CD4-positive, alpha-beta T cell treated with Interleukin-21 for 1 hour (primary cell): ENCODE measurements around the gene PCDHGA2.
A peak's percentile ranks its signal among the peaks of the same experiment; 100 is the strongest.
"Not testable (repeated sequence)": the region's sequence is repeated elsewhere in the genome, so short reads cannot be mapped to it uniquely, and the experiment has no call there.

Experiments
- DNase-seq: peaks from one replicate; pipeline ENCODE4 v3.0.0-alpha.2; 2020

PCDHGA2 gene

DNA sequence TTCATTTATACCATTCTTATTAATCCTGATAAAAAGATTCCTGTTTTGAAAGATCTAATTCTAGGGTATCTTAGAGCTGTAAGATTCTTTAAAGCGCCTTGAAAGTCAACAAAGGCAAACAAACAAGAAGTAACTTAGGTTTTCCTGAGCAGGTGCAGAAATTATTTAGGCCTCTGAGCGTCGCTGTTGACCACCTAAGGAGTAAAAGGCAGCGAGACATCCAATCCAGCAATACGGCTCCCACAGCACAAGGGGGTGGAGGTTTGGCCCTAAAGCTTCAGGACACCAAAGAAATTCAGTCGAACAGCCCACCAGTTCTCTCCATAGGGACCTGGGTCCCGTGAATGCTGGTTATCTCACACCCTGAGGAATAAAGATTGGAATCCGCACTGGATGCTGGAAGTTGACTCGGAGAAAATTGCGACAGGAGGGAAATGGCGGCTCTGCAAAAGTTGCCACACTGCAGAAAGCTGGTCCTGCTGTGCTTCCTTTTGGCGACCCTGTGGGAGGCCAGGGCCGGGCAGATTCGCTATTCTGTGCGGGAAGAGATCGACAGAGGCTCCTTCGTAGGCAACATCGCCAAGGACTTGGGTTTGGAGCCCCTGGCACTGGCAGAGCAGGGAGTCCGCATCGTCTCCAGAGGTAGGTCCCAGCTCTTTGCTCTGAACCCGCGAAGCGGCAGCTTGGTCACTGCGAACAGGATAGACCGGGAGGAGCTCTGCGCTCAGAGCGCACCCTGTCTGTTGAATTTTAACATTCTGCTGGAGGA lies at the start of gene PCDHGA2:
Gene PCDHGA2 (plus strand): TSS at position 223 of the 769 bp plus-strand sequence.
- DNase-seq = no peak

DNA sequence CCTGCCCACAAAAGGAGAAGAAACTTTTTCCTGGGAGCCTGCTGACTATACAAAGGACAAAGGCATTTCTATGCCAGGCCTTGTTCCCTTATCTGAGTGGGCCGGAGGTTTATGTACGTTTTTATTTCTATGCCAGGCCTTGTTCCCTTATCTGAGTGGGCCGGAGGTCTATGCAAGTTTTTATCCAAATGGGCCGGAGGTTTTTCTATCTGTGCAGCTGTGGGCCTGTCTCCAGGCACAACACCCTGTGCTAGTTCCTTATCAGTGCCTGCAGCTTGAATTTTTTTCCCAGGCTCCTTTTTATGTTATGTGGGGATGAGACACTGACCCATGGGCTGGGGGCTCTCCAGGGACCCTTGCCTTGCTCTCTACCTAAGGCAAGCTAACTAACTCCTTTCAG lies 40.2 kb upstream of the PCDHGA2 start:
- DNase-seq = no peak

DNA sequence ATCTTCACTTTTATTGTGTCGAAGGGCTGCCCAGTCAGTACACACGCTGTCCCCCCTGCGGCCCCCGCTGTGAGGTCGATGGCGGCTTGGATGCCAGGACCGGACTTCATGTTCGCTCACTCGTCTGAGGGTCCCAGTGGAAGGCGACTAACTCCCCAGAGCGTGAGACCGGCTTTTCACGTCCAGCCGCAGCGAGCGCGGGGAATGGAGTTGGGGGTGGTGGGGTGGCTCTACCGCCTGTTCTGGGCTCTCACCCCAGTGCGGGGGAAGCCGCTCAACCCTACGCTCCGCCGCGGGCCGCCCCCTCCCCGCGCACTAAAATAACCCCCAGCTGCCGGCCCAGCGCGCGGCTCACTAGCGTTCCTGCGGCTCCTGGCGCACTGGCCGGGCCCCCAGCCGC lies 34.8 kb upstream of the PCDHGA2 start, which contains the start of gene SLC25A2:
Gene SLC25A2 (minus strand): TSS at position 294 of the 400 bp plus-strand sequence. CDS start 184 bp downstream, at position 110.
- no peak for DNase-seq

DNA sequence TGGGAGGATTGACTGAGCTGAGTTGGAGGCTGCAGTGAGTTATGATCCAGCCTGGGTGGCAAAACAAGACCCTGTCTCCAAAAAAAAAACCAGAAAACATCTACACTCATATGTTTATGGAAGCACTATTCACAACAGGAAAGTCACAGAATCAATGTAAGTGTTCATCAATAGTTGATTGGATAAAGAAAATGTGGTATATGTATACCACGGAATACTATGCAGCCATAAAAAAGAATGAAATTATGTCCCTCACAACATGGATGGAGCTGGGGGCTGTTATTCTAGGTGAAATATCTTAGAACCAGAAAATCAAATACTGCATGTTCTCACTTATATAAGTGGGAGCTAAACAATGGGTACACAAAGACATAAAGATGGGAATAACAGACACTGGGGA lies 31.9 kb upstream of the PCDHGA2 start:
- DNase-seq = no peak

DNA sequence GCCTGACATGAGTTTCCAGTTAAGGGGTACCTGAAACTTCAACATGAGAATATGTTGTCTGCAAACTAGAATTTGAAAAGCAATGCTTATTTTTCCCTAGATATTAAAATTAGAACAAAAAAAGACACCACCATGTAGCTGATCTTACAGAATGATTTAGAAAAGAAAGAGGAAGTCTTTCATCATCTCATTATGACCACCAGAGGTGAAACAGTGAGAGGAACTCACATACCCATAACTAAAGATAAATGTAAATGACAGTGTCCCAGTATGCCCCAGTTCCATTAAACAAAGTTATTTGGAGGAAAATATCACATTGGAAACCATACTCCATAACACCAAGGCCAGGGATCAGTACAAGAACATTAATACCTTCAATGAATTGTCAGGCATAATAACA lies 24.8 kb upstream of the PCDHGA2 start:
- DNase-seq = no peak

DNA sequence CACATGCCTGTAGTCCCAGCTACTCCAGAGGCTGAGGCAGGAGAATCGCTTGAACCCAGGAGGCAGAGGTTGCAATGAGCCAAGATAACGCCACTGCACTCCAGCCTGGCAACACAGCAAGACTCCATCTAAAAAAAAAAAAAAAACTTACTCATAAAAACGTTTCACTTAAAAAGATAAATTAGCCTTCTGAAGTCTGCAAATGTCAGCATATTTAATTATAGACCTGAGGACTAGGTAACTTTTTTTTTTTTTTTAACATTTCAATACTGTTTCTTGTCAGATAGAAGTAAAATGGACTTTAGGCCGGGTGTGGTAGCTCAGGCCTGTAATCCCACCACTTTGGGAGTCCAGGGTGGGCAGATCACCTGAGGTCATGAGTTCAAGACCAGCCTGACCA lies 21.6 kb upstream of the PCDHGA2 start:
- DNase-seq = not testable (repeated sequence)

DNA sequence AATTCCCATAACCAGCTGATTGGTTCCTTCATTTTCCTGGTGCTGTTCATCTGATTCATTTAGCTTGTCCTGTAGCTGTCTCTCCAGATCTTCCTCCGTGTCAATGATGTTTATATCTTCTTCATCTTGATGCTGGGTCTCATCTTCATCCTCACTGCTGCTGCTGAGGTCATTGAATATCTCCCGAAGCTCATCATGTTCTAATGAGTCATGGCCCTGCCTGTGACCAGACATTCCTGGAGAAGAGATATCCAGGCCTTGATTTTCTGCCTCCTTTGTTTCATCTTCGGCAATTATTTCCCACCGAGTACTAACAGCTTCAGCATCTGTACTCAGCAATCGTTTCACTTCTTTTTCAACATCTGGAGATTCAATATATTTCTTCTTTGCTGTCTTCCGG lies 19.4 kb upstream of the PCDHGA2 start:
- no peak for DNase-seq

DNA sequence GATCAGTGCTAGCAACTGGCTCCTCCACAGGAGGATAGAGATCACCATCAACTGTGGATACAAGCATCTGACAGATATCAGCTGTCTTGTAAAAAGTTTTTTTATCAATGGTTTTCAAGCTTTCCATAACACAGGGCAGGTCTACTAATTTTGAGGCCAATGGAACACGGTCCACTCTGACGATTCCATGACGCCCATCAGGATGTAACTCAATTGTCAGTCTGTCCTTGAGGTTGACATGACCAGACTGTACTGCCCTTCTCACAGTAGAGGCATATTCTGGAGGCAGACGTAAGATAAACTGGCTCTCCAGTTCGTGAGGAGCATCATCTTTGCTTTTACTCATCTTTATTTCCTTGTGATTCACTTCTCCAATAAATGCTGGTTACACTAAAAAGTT lies 18.9 kb upstream of the PCDHGA2 start:
- DNase-seq = no peak

DNA sequence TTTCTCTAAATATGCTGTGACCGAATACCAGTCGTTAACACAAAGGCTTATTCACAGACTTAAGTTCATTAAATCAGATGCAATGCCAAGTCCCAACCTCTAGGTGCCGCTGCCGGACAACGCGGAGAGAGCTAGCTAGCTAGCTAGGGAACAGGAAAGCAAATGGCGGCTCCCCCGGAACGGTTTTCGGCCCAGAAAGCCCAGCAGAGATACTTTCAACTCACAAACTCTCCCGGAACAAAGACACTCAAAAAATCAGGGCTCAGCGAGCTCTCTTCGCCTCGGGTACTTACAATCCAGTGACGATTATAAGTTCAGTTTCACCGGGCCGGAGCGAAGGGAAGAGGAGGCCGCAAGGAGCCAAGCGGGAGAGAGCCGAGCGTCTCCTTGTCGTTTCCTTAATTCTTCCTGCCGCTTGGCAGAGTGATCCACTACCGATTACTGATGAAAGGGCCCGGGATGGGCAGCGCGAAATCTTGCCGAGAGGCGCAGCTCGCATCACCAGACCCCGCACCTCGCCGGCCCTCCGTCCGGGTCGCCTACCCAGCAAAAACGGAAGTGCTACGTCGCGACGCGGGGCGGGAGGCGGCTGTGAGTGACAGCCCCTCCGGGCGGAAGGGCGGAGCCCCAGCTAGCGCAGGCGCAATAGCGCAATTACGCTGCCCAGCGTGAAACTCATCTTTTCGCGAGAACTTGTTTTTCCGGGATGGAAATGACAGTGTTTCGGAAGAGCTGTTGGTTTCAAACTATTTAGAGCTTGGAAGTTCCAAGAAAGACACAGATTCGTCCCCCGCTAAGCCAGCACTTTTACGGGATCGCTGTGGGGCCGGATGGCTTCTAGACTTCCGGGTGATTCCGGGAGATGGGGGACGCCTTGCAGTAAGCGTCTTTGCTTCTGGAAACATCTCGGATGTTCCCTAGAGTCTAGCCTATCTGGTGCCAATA lies 18.1 kb upstream of the PCDHGA2 start, which contains the start of gene TAF7:
Gene TAF7 (minus strand): TSS at position 560 of the 945 bp plus-strand sequence. CDS start 740 bp downstream, outside the sequence.
- DNase-seq = peak; percentile 94

DNA sequence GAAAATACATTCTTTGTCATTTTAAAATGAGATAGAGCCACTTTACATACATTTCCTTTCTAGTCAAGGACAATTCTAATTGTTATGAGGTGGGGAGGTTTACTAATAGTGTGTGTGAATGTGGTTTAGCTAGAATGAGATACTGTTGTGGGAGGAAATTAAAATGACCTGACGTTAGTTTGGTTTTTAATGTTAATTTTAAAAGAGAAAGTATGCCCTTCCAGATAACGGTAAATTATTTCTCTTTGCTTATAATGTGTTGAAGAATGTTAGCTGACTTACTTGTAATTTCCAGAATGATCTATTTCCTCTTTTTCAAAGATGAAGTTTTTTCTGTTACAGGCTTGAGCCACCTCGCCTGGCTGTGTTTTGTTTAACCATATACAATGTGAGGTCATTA lies 16.3 kb upstream of the PCDHGA2 start:
- DNase-seq = no peak

DNA sequence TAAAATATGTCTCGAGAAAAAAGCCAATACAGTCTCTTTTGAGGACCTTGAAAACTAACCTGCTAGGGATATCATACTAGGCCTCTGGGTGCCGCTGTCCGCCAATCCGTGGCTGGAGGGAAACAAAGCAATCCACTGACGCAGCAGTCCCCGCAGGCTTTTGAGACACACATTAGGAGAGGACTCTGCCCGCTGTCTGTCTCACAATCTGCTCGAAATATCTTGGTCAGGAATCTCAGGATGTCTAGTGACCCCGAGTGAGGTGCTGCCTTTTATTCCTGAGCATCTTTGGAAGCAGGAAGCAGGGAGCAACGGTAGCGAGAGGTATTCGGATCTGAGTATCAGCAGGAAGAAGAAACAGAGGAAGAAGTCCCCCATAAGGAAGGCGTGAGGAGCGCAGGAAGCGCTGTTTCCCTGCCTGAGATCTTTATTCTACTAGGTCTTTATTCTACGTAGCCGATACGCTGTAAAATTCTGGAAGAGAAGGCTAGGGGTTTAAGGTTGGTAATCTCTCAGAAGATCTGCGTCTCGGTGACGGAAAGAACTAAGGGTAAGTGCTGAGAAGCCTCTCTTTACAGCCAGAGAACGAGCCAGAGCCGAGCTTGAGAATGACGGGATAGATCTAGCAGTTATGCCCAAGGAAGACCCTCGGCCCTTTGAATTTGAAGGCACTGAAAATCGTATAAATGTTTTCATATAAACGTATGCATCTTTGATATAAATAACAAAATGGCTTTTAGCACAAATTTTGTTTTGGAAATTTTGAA lies 12.3 kb upstream of the PCDHGA2 start:
- peak; percentile 75 for DNase-seq

DNA sequence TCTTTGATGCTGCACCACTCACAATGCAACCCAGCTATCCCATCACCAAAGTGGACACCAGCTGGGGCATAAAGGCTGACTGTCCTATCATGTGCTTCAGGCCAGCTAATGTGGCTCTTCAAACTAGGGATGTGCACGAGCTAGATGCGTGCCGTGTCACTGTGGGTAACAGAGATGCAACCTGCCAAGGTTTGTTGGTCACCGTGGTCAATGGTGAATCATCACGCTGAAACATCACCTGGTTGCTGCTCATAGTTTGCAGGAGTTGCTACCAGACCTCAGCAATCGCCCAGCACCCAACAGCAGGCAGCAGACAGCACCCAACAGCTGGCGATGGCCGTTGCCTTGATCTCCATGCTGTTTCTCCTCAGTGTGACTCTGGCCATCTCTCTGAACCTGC lies 10.3 kb upstream of the PCDHGA2 start:
- DNase-seq = no peak

DNA sequence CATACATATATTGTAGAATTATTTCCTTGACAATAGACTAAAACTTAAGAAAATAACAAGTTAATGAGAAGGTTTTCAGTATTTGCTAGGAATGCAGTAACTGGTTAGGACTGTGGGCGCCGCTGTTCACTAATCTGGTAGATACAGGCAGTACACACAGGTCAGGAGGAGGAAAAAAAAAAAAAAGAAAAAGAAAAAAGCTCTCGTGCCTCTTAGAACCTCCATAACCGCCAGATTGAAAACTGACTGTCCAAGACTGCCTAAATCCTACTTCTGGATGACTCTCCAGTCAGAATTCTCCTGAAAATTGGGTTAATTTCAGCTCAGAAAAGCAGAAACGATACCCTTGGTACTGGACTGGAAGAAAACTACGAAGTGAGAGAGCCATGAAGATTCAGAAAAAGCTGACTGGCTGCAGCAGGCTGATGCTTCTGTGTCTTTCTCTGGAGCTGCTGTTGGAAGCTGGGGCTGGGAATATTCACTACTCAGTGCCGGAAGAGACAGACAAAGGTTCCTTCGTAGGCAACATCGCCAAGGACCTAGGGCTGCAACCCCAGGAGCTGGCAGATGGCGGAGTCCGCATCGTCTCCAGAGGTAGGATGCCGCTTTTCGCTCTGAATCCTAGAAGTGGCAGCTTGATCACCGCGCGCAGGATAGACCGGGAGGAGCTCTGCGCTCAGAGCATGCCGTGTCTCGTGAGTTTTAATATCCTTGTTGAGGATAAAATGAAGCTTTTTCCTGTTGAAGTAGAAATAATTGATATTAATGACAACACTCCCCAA lies 8.1 kb upstream of the PCDHGA2 start, which contains the start of gene PCDHGA1:
Gene PCDHGA1 (plus strand): TSS at position 216 of the 782 bp plus-strand sequence.
- DNase-seq = peak; percentile 37

DNA sequence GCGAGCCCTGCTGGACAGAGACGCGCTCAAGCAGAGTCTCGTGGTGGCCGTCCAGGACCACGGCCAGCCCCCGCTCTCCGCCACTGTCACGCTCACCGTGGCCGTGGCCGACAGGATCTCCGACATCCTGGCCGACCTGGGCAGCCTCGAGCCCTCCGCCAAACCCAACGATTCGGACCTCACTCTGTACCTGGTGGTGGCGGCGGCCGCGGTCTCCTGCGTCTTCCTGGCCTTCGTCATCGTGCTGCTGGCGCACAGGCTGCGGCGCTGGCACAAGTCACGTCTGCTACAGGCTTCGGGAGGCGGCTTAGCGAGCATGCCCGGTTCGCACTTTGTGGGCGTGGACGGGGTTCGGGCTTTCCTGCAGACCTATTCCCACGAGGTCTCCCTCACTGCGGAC lies 6.0 kb upstream of the PCDHGA2 start:
- DNase-seq = not testable (repeated sequence)

DNA sequence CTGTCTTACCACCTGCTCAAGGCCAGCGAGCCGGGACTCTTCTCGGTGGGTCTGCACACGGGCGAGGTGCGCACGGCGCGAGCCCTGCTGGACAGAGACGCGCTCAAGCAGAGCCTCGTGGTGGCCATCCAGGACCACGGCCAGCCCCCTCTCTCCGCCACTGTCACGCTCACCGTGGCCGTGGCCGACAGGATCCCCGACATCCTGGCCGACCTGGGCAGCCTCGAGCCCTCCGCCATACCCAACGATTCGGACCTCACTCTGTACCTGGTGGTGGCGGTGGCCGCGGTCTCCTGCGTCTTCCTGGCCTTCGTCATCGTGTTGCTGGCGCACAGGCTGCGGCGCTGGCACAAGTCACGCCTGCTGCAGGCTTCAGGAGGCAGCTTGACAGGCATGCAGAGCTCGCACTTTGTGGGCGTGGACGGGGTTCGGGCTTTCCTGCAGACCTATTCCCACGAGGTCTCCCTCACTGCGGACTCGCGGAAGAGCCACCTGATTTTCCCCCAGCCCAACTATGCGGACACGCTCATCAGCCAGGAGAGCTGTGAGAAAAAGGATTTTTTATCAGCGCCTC lies 2.3 kb downstream of the PCDHGA2 start:
- not testable (repeated sequence) for DNase-seq

DNA sequence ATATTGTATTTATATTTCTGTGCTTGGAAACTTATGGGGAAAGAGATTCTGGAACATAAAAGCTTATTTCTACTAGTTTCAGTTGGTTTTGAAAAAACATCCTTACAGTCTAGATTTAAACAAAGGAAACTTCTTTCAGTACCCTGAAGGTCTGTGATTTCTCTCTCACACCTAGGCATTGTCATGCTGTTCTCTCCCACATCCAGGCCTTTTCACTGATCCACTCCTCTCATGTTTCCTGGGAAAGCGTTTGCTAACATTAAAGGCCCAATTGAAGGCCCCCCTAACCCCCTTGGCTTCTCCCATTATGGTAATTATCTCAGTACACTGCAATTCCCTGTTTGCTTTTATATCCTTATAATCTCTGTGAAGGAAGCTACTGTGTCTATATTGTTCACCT lies 4.2 kb downstream of the PCDHGA2 start:
- no peak for DNase-seq

DNA sequence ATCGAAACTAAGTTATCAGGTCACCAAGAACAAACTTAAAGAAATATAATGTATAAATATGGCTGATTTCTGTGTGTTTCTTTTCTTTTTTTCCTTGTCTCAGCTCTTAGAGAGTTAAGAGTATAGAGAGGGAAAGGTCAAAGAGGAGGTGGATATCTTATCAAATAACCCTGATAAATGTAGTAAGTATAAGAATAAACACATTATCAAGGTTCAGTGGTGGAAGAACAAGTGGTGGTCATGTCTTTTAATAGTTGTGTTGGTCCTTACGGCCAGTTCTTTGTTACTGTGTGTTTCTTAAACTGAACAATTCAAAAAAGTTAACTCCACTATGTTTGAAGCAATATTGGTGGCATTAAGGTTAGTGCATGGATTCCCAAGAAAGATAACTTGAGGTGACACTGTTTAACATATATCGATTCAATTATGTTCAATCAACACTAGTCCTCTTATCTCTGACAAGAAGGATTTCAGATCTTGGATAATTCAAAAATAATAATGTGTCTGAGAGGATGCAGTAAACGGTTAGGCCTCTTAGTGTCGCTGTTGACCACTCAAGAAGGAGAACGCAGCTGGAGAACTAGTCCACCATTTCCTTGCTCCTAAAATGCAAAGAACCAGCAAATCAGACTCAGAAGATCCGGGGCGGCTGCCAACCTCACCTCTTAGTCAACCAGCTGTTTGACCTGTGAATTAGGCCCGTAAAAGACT lies 4.8 kb downstream of the PCDHGA2 start, which contains the start of gene PCDHGA3:
Gene PCDHGA3 (plus strand): TSS at position 588 of the 711 bp plus-strand sequence. CDS start 205 bp downstream, outside the sequence.
- peak; percentile 23 for DNase-seq

DNA sequence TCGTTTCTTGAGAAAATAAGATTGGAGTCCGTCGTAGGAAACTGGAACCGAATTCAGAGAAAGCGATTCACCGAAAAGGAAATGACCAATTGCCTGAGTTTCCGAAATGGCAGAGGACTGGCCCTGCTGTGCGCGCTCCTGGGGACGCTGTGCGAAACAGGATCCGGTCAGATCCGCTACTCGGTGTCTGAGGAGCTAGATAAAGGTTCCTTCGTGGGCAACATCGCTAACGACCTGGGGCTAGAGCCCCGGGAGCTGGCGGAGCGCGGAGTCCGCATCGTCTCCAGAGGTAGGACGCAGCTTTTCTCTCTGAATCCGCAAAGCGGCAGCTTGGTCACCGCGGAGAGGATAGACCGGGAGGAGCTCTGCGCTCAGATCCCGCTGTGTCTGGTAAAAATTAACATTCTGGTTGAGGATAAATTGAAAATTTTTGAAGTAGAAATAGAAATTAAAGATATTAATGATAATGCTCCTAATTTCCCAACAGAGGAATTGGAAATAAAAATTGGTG lies 5.4 kb downstream of the PCDHGA2 start:
- DNase-seq = no peak

DNA sequence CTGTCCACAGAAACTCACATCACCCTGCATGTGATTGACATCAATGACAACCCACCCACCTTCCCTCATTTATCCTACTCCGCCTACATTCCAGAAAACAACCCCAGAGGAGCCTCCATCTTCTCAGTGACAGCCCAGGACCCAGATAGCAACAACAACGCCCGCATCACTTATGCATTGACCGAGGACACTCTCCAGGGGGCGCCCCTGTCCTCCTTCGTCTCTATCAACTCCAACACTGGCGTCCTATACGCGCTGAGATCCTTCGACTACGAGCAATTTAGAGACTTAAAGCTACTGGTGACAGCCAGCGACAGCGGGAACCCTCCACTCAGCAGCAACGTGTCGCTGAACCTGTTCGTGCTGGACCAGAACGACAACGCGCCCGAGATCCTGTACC lies 6.8 kb downstream of the PCDHGA2 start:
- DNase-seq = no peak

DNA sequence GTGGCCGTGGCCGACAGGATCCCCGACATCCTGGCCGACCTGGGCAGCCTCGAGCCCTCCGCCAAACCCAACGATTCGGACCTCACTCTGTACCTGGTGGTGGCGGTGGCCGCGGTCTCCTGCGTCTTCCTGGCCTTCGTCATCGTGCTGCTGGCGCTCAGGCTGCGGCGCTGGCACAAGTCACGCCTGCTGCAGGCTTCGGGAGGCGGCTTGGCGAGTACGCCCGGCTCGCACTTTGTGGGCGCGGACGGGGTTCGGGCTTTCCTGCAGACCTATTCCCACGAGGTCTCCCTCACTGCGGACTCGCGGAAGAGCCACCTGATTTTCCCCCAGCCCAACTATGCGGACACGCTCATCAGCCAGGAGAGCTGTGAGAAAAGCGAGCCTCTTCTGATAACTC lies 7.5 kb downstream of the PCDHGA2 start:
- DNase-seq = not testable (repeated sequence)
